ENCODE measurements around the gene CSTF1.
A peak's percentile ranks its signal among the peaks of the same experiment; 100 is the strongest.

The CSTF1 gene

DNA sequence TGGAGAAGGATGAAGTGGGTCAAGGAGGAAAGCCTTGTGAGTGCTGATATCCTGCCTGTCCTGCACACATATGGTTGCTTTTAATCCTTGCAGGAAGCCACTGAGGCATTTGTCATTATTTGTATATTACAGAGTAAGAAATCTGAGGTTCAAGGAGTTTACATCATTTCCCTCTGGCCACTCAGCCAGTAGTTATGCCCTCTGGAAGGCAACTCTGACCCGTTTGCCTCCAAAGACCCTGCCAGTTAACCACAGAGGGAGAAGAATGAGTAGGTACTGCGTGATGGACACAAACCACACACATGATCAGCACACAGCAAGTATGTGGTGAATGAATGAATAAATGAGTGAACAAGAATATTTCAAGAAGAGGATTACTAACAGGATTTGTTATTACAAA is 41.6 kb upstream of the CSTF1 start:
- TF ChIP-seq, protein P1, sequence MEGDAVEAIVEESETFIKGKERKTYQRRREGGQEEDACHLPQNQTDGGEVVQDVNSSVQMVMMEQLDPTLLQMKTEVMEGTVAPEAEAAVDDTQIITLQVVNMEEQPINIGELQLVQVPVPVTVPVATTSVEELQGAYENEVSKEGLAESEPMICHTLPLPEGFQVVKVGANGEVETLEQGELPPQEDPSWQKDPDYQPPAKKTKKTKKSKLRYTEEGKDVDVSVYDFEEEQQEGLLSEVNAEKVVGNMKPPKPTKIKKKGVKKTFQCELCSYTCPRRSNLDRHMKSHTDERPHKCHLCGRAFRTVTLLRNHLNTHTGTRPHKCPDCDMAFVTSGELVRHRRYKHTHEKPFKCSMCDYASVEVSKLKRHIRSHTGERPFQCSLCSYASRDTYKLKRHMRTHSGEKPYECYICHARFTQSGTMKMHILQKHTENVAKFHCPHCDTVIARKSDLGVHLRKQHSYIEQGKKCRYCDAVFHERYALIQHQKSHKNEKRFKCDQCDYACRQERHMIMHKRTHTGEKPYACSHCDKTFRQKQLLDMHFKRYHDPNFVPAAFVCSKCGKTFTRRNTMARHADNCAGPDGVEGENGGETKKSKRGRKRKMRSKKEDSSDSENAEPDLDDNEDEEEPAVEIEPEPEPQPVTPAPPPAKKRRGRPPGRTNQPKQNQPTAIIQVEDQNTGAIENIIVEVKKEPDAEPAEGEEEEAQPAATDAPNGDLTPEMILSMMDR (IDR thresholded peaks at IDR 0.05; ENCODE audit: low read depth, low read length) = no peak
- H3K4me3 ChIP-seq (ENCODE audit: low read depth, low read length) = no peak overlapping the region

DNA sequence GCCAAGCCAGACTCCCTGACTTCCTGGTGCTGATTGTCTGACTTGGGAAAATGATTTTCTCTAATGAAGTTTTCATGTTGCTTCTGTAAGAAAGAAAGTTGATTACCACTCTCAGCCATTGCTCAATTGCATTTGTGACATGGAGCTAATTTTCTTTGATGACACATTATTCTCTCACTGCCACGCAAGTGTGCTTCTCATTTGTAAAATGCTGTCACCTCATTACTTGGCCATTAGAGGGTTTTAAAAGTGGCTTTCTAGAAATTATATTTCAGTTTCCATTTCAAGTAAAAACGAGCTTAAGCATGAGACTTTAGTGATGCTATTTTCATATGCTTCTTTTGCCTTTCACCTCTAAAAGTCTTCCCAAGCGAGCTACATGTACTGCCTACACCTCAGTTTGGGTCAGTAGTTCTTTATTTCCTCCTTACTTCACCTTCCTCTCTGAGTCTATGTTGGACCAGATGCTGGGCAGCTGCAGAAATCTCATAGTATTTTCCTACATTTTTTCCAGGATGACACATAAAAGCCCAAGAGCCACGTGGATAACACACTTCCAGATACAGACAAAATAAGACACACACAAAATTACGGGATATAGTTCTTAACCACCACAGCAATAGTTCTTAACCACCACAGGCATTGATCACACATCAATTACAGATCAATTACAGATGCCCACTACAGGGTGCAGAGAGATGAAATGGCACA is 39.9 kb upstream of the CSTF1 start:
- TF ChIP-seq, protein P1 (IDR thresholded peaks at IDR 0.05; ENCODE audit: low read depth, low read length) = no peak
- no peak overlapping the region for H3K4me3 ChIP-seq (ENCODE audit: low read depth, low read length)

DNA sequence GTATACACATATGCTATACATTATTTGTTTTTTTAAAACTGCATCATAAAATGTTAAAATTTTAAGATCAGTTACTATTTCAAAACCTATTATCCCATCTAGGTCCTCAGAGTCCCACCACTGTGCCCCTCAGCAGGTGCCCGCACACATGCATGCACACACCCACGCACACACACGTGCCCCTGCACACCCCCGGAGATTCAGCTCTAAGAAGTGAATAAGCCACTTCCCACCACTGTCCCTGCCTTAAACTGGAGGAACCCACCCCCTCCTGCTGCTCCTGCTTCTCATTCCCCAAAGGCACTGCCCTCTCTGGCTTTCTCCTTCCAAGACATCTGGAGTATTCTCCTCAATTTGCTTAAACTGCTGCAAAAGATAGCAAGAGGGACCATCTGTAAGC is 39.1 kb upstream of the CSTF1 start:
- no peak overlapping the region for H3K4me3 ChIP-seq (ENCODE audit: low read depth, low read length)
- TF ChIP-seq, protein P1 (IDR thresholded peaks at IDR 0.05; ENCODE audit: low read depth, low read length) = no peak

DNA sequence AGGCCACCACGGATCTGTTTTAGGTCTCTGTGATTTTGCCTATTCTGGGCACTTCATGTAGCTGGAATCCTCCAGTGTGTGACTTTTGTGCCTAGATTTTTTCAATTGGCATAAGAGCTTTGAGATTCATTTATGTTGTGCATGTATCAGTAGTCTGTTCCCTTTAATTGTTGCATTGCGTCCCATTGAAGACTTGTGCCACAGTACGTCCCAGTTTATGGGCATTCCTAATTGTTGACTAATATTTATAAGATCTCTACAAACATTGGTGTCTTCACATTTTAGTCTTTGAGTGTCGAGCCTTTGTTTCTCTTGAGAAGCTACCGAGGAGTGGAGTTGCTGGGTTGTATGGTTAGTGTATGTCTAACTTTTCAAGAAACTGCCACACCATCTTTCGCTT is 34.4 kb upstream of the CSTF1 start:
- TF ChIP-seq, protein P1 (IDR thresholded peaks at IDR 0.05; ENCODE audit: low read depth, low read length) = no peak
- peak overlapping the region; percentile 79 for H3K4me3 ChIP-seq (ENCODE audit: low read depth, low read length)

DNA sequence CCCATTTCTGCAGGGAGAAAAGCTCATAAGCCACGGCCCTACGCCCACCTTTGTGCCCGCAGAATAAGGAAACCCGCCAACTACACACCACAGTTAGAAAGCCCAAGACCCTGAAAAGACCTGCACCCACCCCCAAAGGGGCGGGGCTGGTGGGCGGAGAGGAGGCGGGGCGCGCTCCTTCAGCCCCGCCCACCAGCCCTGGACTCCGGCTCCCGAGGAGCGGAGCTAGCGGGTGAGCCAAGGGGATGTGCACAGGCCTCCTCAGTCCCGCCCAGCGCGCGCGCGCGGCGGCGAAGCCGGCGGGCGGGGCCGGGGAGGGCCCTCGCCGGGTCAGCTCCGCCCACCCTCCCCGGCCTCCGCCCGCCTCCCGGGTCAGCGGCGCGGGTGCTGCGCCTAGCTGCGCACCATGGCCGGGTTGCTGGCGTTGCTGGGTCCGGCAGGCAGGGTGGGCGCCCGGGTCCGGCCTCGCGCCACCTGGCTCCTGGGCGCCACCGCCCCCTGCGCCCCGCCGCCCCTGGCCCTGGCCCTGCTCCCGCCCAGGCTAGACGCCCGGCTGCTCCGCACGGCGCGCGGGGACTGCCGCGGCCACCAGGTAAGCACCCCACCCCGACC is 33.7 kb upstream of the CSTF1 start, which contains the start of gene FAM210B:
FAM210B (plus strand) TSS at position 375 of the 612 bp plus-strand sequence; CDS start at position 407, 32 bp downstream.
- H3K4me3 ChIP-seq (ENCODE audit: low read depth, low read length) = peak within 1 kb of the TSS; percentile 79
- TF ChIP-seq, protein P1 (IDR thresholded peaks at IDR 0.05; ENCODE audit: low read depth, low read length) = no peak

DNA sequence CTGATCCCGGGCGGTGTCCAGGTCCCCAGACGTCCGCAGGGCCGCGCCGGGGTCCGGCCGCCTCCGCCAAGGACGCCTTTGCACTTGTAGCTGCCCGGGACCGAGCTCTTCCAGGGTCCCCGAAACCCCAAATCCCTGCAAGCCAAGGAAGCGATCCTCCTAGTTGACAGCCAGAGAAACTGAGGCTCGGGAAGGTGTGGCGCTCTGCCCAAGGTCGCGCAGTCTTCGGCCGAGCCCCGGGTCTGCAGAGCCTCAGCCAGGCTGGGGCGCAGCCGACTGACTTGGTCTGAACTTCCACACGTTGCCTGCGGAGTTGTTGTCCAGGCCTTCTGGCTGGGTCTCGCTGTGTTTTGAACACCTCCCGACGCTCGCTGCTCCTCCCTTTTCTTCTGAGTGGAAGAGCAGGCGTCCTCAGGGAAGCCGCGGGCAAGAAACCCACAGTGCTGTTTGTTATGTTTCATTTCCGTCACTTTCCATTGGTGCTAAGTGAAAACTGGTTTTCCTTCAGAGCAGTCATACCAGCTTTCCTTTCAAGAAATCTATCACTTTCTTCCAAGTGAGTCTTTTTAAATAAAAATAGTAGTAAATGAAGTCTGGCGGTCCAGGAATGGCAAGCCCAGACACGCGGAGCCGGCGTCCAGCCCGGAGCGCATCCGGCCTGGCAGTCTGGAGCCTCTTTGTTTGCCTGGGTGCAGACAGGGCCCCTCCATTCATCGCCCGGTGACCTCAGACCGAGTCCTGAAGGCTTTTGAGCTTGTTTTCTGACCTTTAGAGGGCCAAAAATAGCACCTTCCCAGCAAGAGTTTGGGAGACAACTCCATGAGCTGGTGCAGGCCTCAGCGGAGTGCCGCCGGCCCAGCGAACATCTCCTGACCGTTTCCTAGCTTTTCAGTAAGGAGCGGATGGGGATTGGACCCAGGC is 33.0 kb upstream of the CSTF1 start:
- peak overlapping the region; percentile 79 for H3K4me3 ChIP-seq (ENCODE audit: low read depth, low read length)
- TF ChIP-seq, protein P1 (IDR thresholded peaks at IDR 0.05; ENCODE audit: low read depth, low read length) = no peak
